ENCODE data around the gene RPS6KC1.
"Not testable (repeated sequence)": the region's sequence is repeated elsewhere in the genome, so short reads cannot be mapped to it uniquely, and the experiment has no call there.

The RPS6KC1 gene

DNA sequence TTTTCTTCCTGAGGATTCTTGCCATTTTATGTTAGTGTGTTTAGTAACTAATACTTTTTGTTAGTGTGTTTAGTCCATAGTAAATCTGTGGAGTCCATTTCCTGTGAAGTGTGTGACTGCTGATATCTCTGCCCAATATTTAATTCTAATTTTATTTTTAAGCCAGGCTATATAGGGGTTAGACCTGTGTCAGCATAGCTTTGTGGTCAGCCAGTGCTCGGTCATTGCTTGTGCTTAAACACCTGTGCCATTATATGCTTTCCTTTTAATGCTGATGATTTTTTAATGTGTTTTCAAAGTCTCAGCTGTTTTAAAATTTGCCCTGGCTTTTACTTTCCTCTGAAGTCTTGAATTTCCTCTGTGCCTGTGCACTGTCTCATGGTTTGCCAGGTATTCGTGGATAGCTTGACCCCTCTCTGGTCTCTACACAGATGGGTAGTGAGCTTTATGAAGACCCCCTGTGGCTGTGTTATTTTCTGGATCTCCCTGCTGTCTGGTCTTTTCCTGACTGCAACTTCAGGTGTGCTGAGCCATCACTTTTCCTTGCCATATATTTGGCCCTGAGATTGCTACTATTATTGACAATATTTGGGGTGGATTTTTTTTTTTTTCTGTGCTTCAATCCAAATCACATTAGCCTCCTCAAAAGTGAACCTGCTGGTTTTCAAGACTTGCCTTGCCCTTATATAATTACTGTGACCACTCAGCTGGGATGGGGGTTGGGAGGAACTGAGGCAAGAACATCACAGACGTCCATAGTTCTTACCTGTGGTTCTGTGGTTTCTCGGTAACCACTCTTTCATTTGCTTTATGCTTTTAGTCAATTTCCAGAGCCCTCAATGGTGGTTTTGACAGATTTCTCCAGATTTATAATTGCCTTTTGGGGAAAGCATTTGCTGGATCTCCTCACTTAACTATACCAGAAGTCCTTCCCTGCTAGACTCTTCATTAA is 59.6 kb downstream of the RPS6KC1 start:
- no peak for DNase-seq (ENCODE audit: low read depth)

DNA sequence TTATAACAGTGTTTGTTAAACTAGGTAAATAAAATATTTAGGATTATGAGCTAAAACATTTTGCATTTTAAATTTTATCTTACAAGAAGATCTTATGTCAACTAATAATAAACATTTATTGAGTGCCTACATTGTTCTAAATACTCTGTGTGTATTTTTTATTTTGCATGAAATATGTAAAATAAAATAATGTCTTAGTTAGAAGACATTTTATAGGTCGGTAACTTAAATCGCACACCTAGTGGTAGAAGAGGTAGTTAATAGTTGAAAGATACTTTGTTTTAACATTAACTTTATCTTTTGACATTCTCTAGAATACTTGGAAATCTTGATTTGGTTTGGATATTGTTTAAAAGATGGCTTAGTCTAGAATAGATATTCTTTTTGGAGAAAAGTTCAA is 60.5 kb downstream of the RPS6KC1 start:
- DNase-seq (ENCODE audit: low read depth) = no peak

DNA sequence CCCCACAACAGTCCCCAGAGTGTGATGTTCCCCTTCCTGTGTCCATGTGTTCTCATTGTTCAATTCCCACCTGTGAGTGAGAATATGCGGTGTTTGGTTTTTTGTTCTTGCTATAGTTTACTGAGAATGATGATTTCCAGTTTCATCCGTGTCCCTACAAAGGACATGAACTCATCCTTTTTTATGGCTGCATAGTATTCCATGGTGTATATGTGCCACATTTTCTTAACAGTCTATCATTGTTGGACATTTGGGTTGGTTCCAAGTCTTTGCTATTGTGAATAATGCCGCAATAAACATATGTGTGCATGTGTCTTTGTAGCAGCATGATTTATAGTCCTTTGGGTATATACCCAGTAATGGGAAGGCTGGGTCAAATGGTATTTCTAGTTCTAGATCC is 61.7 kb downstream of the RPS6KC1 start:
- not testable (repeated sequence) for DNase-seq (ENCODE audit: low read depth)

DNA sequence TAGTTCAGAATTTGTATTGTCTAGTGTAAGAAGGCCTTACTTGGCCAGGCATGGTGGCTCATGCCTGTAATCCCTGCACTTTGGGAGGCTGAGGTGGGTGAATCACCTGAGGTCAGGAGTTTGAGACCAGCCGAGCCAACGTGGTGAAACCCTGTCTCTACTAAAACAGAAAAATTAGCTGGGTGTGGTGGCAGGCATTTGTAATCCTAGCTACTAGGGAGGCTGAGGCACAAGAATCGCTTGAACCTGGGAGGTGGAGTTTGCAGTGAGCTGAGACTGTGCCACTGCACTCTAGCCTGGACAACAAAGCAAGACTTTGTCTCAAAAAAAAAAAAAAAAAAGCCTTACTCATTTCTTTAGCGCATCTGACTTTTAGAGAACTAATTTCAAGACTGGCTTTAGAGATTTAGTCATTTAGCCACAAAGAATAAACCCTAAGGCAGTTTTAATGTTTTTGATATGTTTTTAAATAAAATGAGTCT is 66.7 kb downstream of the RPS6KC1 start:
- peak; percentile 47 for DNase-seq (ENCODE audit: low read depth)

DNA sequence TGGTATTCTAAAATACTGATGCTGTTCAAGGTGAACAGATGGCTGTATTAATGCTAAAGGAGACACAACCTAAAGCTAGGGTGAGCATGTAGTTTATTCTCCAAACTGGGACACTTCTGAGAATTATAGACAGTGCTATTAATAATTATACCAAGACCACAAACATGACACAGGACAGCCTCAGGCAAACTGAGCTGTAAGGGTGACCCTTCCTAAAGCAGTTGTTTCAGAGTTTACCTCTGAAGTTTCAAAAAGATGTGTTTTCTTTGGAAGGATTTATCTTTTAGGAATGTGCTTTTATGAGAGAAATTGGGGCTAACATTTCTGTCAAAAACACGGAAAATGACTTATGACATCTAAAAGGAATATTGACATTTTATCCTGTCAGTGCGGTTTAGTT is 68.8 kb downstream of the RPS6KC1 start:
- DNase-seq (ENCODE audit: low read depth) = peak; percentile 52

- DNase-seq (ENCODE audit: low read depth) = peak; percentile 50
Observed at GRCh38 chr1:213120386-213120785, 69.3 kb downstream of the RPS6KC1 start.

GRCh38 chr1:213120961-213121360 is 69.9 kb downstream of the RPS6KC1 start:
- DNase-seq (ENCODE audit: low read depth) = no peak

DNA sequence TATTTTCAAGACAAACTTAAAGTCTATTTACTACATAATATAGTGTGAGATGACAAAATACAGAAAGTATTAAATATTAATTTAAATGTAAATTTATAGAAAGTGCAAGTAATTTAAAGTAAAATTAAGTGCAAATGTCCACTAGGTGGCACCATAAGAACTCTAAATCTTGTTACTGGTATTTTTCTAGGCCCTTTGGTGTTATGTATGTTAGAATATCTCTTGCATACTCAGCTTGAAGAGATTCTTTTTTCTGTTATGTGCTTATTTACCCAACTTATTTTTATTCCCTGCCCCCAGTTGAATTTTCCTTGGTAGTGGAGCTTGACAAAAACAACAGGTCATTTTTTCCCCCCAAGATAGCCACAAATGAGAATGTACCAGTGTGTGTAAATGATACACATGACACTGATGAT is 71.5 kb downstream of the RPS6KC1 start:
- DNase-seq (ENCODE audit: low read depth) = peak; percentile 77

GRCh38 chr1:213123087-213123486 is 72.0 kb downstream of the RPS6KC1 start:
- no peak for DNase-seq (ENCODE audit: low read depth)

- DNase-seq (ENCODE audit: low read depth) = peak; percentile 90
Observed at GRCh38 chr1:213123536-213123935, 72.5 kb downstream of the RPS6KC1 start.

GRCh38 chr1:213124590-213124989 is 73.5 kb downstream of the RPS6KC1 start:
- DNase-seq (ENCODE audit: low read depth) = no peak

DNA sequence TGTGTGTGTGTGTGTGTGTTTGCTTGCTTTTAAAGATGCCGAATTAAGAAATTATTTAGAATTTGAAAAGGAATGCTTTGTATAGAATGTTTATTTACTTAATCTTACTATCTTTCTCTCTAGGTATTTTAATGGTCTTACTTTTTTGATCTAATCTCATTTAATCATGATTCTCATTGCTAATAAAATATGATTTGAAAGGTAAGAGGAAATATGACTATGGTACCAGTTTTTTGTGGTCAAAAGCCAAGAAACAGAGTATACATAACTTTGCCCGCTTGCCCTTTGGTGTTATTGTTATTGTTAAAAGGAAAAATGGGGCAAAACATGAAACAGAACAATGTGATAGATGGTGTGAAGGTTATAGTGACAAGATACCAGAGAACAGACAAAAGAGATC is 74.6 kb downstream of the RPS6KC1 start:
- no peak for DNase-seq (ENCODE audit: low read depth)

DNA sequence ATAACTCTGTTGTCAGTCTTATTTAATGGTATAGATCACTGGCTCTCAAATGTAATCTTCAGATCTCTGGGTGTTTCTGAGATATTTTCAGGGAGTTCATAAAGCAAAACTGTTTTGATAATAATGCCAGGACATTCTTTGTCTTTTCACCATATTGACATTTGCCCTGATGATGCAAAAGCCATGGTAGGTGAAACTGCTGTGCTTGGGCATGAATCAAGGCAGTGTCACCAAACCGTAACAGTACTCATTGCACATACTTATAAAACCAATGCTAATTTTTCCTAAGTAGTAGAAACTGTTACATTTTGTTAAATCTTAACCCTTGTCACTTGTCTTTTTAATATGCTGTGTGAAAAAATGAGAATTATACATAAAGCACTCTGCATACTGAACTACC is 76.0 kb downstream of the RPS6KC1 start:
- peak; percentile 59 for DNase-seq (ENCODE audit: low read depth)

- DNase-seq (ENCODE audit: low read depth) = no peak
Observed at GRCh38 chr1:213131851-213132655, 81.0 kb downstream of the RPS6KC1 start.

- peak; percentile 43 for DNase-seq (ENCODE audit: low read depth)
Observed at GRCh38 chr1:213135572-213135971, 84.5 kb downstream of the RPS6KC1 start.

DNA sequence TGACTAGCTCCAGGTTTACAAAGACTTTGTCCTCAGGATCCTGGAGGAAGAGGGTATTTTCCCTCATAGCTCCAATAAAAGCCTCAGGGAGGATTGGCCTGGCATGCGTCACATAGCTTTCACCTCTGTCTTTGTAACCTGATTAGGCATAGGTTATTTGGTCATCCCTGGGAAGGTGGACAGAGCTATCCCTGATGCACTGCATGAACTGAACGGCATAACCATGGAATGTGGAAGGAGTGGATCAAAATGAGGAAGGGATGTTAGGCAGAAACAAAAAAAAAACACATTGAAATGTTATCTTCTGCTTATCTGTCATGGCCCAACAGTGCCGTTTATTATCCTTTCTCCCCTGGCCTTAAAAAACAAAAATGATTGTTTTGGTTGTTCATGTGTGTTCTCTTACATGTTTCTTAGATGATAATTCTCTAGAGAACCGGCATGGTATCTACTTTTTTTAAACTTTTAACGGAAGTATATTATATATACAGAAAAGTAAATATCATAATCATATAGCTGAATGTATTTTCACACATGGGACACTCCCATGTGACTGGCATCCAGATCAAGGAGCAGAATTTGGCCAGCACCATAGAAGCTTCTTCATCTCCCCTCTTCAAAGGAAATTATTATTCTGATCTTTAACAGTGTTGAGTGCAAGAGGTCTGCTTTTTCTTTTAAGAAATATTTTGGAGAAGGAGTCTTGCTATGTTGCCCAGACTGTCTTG is 85.3 kb downstream of the RPS6KC1 start:
- DNase-seq (ENCODE audit: low read depth) = no peak

- DNase-seq (ENCODE audit: low read depth) = no peak
Observed at GRCh38 chr1:213138391-213138790, 87.3 kb downstream of the RPS6KC1 start.

DNA sequence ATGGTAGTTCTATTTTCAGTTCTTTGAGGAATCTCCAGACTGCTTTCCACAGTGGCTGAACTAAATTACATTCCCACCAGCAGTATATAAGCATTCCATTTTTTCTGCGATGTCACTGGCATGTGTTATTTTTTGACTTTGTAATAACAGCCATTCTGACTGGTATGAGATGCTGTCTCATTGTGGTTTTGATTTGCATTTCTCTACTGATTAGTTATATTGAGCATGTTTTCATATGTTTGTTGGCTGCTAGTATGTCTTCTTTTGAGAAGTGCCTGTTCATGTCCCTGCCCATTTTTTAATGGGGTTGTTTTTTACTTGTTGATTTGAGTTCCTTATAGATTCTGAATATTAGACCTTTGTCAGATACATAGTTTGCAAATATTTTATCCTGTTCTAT is 87.9 kb downstream of the RPS6KC1 start:
- DNase-seq (ENCODE audit: low read depth) = no peak

- no peak for DNase-seq (ENCODE audit: low read depth)
Observed at GRCh38 chr1:213148905-213149304, 97.9 kb downstream of the RPS6KC1 start.

DNA sequence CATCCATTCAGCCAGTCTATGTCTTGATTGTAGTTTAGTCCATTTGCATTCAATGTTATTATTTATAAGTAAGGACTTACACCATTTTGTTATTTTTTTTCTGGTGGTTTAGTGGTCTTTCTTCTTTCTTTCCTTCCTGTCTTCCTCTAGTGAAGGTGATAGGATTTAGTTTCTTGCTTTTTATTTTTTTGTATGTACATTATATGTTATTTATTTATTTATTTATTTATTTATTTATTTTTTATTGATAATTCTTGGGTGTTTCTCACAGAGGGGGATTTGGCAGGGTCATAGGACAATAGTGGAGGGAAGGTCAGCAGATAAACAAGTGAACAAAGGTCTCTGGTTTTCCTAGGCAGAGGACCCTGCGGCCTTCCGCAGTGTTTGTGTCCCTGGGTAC is 99.0 kb downstream of the RPS6KC1 start:
- DNase-seq (ENCODE audit: low read depth) = not testable (repeated sequence)

DNA sequence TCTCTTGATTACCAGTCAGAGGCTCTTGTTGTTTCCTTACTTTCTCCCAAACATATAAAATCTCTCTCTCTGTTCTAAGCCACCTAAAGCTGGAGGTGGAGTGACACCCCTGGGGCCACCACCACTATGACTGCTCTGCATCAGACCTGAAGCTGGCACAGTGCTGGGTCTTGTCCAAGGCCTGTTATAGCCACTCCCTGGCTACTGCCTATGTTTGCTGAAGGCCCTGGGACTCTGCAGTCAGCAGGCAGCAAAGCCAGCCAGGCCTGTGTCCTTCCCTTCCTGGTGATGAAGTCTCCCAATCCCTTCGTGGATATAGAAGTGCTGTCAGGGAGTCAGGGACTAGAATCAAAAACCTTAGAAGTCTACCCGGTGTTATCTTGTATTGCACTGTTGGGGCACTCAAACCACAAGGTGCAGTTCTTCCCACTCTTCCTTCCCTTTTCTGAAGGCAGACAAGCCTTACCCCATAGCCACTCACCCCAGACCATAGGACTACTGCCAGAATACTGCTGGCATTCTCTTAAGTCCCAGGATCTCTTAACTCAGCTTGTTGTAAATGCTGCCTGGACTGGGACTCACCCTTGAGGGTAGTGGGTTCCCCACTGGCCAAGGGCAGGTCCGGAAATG is 103.1 kb downstream of the RPS6KC1 start:
- DNase-seq (ENCODE audit: low read depth) = no peak

DNA sequence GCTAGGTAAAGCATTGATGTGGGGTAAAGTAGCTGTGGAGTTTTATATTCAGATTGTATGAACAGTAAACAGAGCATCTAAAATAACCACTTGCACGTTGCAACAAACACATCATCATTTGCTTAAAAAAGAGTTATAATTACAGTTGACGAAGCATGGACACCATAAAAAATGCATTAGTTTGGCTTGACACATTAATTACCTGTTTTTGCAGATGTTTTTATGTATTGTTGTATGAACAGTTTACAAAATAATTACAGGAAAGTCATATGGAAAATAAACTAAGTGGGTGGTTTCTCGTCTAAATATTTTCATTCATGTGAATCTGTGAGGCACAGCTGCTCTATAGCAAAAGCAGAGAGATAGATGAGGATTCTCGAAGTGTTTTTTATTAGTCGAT is 108.3 kb downstream of the RPS6KC1 start:
- no peak for DNase-seq (ENCODE audit: low read depth)

All from ELR (cell line).